ENCODE data around the gene ROBO1. TPM values are rescaled to one million over a fixed set of nuclear protein-coding genes. Genes with fewer than 3 reads are reported as not detected.

Gene ROBO1
- total RNA-seq, 4 donors from 2014 or later: 25.0 to 42.6 (median 35.7) TPM

DNA sequence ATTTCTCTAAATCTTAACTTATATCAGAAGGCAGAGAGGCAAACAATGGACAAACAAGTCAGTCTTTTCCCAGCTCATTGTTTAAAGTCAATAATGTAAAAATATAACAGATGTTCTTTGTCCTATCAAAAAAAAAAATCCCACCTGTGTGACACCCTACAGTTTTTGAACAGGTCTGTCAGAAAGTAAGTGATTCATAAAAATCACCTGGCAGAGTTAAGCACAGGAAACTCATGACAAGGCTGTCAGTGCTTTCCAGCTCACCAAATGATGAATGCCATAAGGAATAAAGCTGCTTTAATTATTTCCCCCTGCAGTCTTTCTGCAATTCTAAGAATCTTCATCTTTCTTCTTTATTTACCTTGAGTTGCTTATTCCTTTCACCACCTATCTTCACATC is 30.3 kb downstream of the ROBO1 start:
- H3K4me3 ChIP-seq: no peak overlapping the region
- intact Hi-C loops (cut with DNase I): no loop called here
- TF ChIP-seq POLR2A (IDR thresholded peaks at IDR 0.05): no peak
- TF ChIP-seq, protein P1, sequence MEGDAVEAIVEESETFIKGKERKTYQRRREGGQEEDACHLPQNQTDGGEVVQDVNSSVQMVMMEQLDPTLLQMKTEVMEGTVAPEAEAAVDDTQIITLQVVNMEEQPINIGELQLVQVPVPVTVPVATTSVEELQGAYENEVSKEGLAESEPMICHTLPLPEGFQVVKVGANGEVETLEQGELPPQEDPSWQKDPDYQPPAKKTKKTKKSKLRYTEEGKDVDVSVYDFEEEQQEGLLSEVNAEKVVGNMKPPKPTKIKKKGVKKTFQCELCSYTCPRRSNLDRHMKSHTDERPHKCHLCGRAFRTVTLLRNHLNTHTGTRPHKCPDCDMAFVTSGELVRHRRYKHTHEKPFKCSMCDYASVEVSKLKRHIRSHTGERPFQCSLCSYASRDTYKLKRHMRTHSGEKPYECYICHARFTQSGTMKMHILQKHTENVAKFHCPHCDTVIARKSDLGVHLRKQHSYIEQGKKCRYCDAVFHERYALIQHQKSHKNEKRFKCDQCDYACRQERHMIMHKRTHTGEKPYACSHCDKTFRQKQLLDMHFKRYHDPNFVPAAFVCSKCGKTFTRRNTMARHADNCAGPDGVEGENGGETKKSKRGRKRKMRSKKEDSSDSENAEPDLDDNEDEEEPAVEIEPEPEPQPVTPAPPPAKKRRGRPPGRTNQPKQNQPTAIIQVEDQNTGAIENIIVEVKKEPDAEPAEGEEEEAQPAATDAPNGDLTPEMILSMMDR (IDR thresholded peaks at IDR 0.05): no peak
- H3K36me3 ChIP-seq: no peaks in the 10 kb centered on the region
- no peak overlapping the region for H3K27ac ChIP-seq
- no peak for DNase-seq
- no peaks in the 10 kb centered on the region for H3K9me3 ChIP-seq
- H3K27me3 ChIP-seq: no peaks in the 10 kb centered on the region
- no peaks in the 10 kb centered on the region for H3K4me1 ChIP-seq

DNA sequence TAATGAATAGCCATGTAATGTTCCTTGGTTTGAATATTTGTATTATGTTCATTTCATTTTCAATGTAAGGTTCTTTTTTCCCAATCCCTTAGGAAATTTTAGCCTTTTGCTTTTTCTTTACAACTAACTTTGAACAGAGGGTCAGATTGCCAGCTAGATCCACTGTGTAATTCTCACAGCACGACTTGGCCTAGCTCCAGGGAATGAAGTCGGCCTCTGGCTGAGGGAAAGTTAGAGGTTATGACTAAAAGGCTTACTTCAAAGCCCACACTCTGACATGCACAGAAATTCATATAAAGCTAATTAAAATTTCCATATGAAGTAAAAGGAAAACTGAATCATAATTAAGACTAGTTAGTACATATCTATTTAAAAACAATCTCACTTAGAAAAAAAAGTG is 38.7 kb downstream of the ROBO1 start:
- TF ChIP-seq POLR2A (IDR thresholded peaks at IDR 0.05): no peak
- TF ChIP-seq, protein P1 (IDR thresholded peaks at IDR 0.05): no peak
- WGBS, 2 donors: 13 to 17% methylated on average over 2 of the region's 2 CpGs
- Histone ChIP-seq H3K9me3 (no peaks in the 10 kb centered on the region), H3K36me3 (no peaks in the 10 kb centered on the region), H3K27ac (no peak overlapping the region), H3K27me3 (no peaks in the 10 kb centered on the region), H3K4me1 (no peaks in the 10 kb centered on the region), H3K4me3 (no peak overlapping the region)
- intact Hi-C loops (cut with DNase I): no loop called here
- no peak for DNase-seq

DNA sequence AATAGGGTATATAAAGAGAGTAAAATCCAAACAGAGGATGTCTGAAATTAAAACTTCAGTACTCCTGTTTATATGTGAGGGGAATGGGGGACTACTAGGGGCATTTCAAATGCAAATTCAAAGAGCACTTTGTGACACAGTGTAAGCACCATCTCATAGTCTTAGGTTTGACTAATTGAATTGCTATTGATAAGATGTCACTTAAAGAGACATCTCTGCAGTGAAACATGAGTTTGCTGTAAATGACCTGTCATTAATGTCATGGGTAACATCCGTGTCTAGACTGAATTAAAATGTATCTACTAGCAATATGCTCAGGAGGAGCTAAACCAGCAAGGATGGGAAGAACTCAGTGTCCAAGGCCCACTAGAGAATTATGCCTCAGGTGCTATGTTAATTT is 41.0 kb downstream of the ROBO1 start:
- TF ChIP-seq, protein P1 (IDR thresholded peaks at IDR 0.05): no peak
- TF ChIP-seq POLR2A (IDR thresholded peaks at IDR 0.05): no peak
- Histone ChIP-seq H3K4me1 (no peaks in the 10 kb centered on the region), H3K36me3 (no peaks in the 10 kb centered on the region), H3K9me3 (no peaks in the 10 kb centered on the region), H3K4me3 (no peak overlapping the region), H3K27ac (no peak overlapping the region), H3K27me3 (no peaks in the 10 kb centered on the region)
- WGBS, 2 donors: 33 to 69% methylated on average over 1 of the region's 1 CpG
- intact Hi-C loops (cut with DNase I): no loop called here
- DNase-seq: no peak

DNA sequence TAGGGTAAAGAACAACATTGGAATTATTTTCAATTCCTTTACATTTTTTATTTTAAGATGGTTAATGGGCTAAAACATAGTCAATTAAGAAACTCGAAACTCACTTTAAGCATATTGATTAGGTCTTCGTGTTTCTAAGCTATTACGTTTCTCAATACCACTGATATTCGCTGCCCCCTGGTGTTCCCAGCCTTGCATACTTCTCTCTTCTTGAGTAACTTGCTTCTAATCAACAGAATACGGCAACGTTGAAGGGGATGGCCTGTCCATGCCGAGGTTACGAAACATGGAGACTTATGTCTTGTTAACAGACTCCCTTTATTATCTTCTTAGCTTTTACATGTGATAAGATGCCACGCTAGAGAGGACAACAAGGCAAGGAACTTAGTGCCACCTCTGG is 43.6 kb downstream of the ROBO1 start:
- DNase-seq: no peak
- TF ChIP-seq POLR2A (IDR thresholded peaks at IDR 0.05): no peak
- Histone ChIP-seq H3K9me3 (no peaks in the 10 kb centered on the region), H3K27ac (no peak overlapping the region), H3K27me3 (no peaks in the 10 kb centered on the region), H3K4me3 (no peak overlapping the region), H3K4me1 (no peaks in the 10 kb centered on the region), H3K36me3 (no peaks in the 10 kb centered on the region)
- WGBS, 2 donors: 62 to 76% methylated on average over 9 of the region's 9 CpGs
- intact Hi-C loops (cut with DNase I): no loop called here

DNA sequence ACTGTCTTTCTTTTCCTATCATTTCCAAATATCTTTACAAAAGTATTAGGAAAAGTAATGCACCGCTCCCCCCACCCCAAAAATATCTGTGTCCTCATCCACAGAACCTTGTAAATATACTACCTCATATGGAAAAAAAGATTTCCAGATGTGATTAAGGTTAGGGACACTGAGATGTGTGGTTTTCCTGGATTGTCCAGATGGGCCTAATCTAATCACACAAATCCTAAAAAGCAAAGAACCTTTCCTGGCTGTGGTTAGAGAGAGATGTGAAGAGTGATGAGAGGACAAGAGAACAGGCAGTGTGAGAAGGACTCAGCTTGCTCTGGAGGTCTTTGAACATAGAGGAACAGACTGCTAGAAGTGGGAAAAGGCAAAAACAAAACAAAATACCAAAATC is 77.7 kb downstream of the ROBO1 start:
- intact Hi-C loops (cut with DNase I): no loop called here
- H3K27me3 ChIP-seq: no peaks in the 10 kb centered on the region
- DNase-seq: no peak
- H3K9me3 ChIP-seq: no peaks in the 10 kb centered on the region
- 74 to 84% methylated on average over 1 of the region's 1 CpG for whole genome bisulfite sequencing, 2 donors
- no peak for TF ChIP-seq POLR2A (IDR thresholded peaks at IDR 0.05)
- TF ChIP-seq, protein P1 (IDR thresholded peaks at IDR 0.05): no peak
- H3K36me3 ChIP-seq: no peaks in the 10 kb centered on the region
- H3K27ac ChIP-seq: no peak overlapping the region
- no peaks in the 10 kb centered on the region for H3K4me1 ChIP-seq
- H3K4me3 ChIP-seq: no peak overlapping the region

DNA sequence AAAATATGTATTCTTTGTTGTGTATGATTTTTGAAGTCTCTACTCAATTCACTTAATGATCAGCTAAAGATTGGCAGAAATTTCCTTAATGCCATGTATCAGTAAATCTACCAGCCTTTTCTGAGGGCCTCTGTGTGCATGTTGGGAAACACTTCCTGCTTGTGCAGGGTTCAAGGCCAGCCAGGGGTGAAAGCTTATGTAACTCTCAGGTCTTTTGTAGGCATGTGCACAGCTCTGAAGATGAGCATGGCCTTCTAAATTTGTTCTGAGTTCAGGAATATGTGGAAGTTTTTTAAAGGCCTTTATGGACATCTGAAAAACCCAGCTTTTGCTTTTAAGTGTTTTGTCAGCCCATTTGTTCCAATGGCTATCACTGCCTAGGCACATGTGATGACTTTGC is 82.7 kb downstream of the ROBO1 start:
- no peaks in the 10 kb centered on the region for H3K4me1 ChIP-seq
- intact Hi-C loops (cut with DNase I): no loop called here
- H3K27ac ChIP-seq: no peak overlapping the region
- no peaks in the 10 kb centered on the region for H3K27me3 ChIP-seq
- H3K9me3 ChIP-seq: no peaks in the 10 kb centered on the region
- DNase-seq: no peak
- no peak overlapping the region for H3K4me3 ChIP-seq
- H3K36me3 ChIP-seq: no peaks in the 10 kb centered on the region
- no peak for TF ChIP-seq POLR2A (IDR thresholded peaks at IDR 0.05)
- TF ChIP-seq, protein P1 (IDR thresholded peaks at IDR 0.05): no peak
